KMS-11 (cell line): ENCODE results near the gene WNT11.

Experiments used
- H2AFZ ChIP-seq: fragments of 200-600 bp; sonication (generic); 2 replicates; pipeline ENCODE4 v1.6.1; 2016; ENCODE audit warnings: antibody characterized with exemption, mixed run types, low read depth
- H3K27ac ChIP-seq: fragments of 200-600 bp; sonication (generic); 2 replicates; pipeline ENCODE4 v1.6.1; 2016; ENCODE audit warnings: mild to moderate bottlenecking, mixed run types
- H3K27me3 ChIP-seq: fragments of 200-600 bp; sonication (generic); 2 replicates; pipeline ENCODE4 v1.6.1; 2017; ENCODE audit warnings: mild to moderate bottlenecking, low read depth, mixed run types, moderate library complexity; ENCODE audit not compliant: insufficient read depth
- H3K36me3 ChIP-seq: fragments of 200-600 bp; sonication (generic); 2 replicates; pipeline ENCODE4 v1.6.1; 2017; ENCODE audit warnings: mild to moderate bottlenecking, mixed run types; ENCODE audit not compliant: insufficient read depth
- H3K4me1 ChIP-seq: fragments of 200-600 bp; sonication (generic); 2 replicates; pipeline ENCODE4 v1.6.1; 2016; ENCODE audit warnings: mild to moderate bottlenecking, low read depth, mixed run types; ENCODE audit not compliant: poor library complexity, severe bottlenecking
- H3K4me2 ChIP-seq: fragments of 200-600 bp; sonication (generic); 2 replicates; pipeline ENCODE4 v1.7.0; 2016; ENCODE audit warnings: mild to moderate bottlenecking, mixed run types
- H3K4me3 ChIP-seq: fragments of 200-600 bp; sonication (generic); IDR thresholded peaks from 2 replicates; pipeline ENCODE4 v1.6.1; 2017; ENCODE audit warnings: low read depth, low read length, mixed read lengths; ENCODE audit not compliant: insufficient read depth
- H3K79me2 ChIP-seq: fragments of 200-600 bp; sonication (generic); 2 replicates; pipeline ENCODE4 v1.6.1; 2016; ENCODE audit warnings: low read depth, mixed run types; ENCODE audit not compliant: insufficient read depth
- H3K9ac ChIP-seq: fragments of 200-600 bp; sonication (generic); 2 replicates; pipeline ENCODE4 v1.6.1; 2016; ENCODE audit warnings: mild to moderate bottlenecking, mixed run types
- H4K20me1 ChIP-seq: fragments of 200-600 bp; sonication (generic); 2 replicates; pipeline ENCODE4 v1.6.1; 2016; ENCODE audit warnings: mild to moderate bottlenecking, mixed run types; ENCODE audit not compliant: insufficient read depth
- CTCF ChIP-seq: fragments of 200-600 bp; sonication (generic); conservative IDR thresholded peaks from 2 replicates; pipeline ENCODE4 v1.6.1; 2017; ENCODE audit warnings: low read depth, mild to moderate bottlenecking, antibody characterized with exemption, low read length, moderate library complexity, mixed read lengths

The WNT11 gene

GRCh38 chr11:76206327-76207081, at the start of gene WNT11:
WNT11 (minus strand) TSS chr11:76206502; CDS start chr11:76206407, 95 bp downstream.
- no peak within 1 kb of the TSS for H3K4me3 ChIP-seq
- H3K9ac ChIP-seq = no peak within 1 kb of the TSS
- no peaks in the 10 kb centered on the region for H4K20me1 ChIP-seq
- no peak within 1 kb of the TSS for H3K27ac ChIP-seq
- peaks cover 24% of the 10 kb centered on the region for H3K4me1 ChIP-seq
- H2AFZ ChIP-seq = no peak within 1 kb of the TSS
- H3K36me3 ChIP-seq = no peaks in the 10 kb centered on the region; the same call in 1 of the 2 replicates
- H3K79me2 ChIP-seq = peaks cover 22% of the 10 kb centered on the region
- 0 out of 2 replicates have a peak within 1 kb of the TSS, but pooled peaks have one; percentile 23 for H3K4me2 ChIP-seq
- H3K27me3 ChIP-seq = no peaks in the 10 kb centered on the region
- no peak for TF ChIP-seq CTCF

GRCh38 chr11:76253416-76253815, 47.1 kb upstream of the WNT11 start:
- no peaks in the 10 kb centered on the region for H3K27me3 ChIP-seq
- H4K20me1 ChIP-seq = no peaks in the 10 kb centered on the region
- H3K9ac ChIP-seq = no peak overlapping the region
- H3K27ac ChIP-seq = no peak overlapping the region
- TF ChIP-seq CTCF = no peak
- H3K36me3 ChIP-seq = no peaks in the 10 kb centered on the region
- H2AFZ ChIP-seq = no peak overlapping the region
- H3K4me3 ChIP-seq = no peak overlapping the region
- H3K4me1 ChIP-seq = no peaks in the 10 kb centered on the region
- no peak overlapping the region for H3K4me2 ChIP-seq
- H3K79me2 ChIP-seq = no peaks in the 10 kb centered on the region

GRCh38 chr11:76252631-76253070, 46.3 kb upstream of the WNT11 start:
- Histone ChIP-seq H2AFZ (no peak overlapping the region), H3K36me3 (no peaks in the 10 kb centered on the region), H3K4me1 (no peaks in the 10 kb centered on the region), H3K4me2 (no peak overlapping the region), H3K27ac (no peak overlapping the region), H3K4me3 (no peak overlapping the region), H4K20me1 (no peaks in the 10 kb centered on the region), H3K9ac (no peak overlapping the region), H3K79me2 (no peaks in the 10 kb centered on the region), H3K27me3 (no peaks in the 10 kb centered on the region)
- no peak for TF ChIP-seq CTCF

- Histone ChIP-seq H3K4me2 (no peak overlapping the region), H3K4me1 (no peaks in the 10 kb centered on the region), H2AFZ (no peak overlapping the region), H3K27me3 (no peaks in the 10 kb centered on the region), H4K20me1 (no peaks in the 10 kb centered on the region), H3K27ac (no peak overlapping the region), H3K36me3 (no peaks in the 10 kb centered on the region), H3K4me3 (no peak overlapping the region), H3K9ac (no peak overlapping the region), H3K79me2 (no peaks in the 10 kb centered on the region)
- TF ChIP-seq CTCF = no peak
These were observed 45.3 kb upstream of the WNT11 start for GRCh38 chr11:76251576-76251975.
